ENCODE data around the gene FAAH. TPM values are rescaled to one million over a fixed set of nuclear protein-coding genes. Genes with fewer than 3 reads are reported as not detected.
"Not testable (repeated sequence)": the region's sequence is repeated elsewhere in the genome, so short reads cannot be mapped to it uniquely, and the experiment has no call there.

Gene FAAH
- total RNA-seq, 5 donors from 2014 or later (not counting 1 experiment from before 2014, with no cell fraction given), result 5.9 to 10.4 (median 9.5) TPM

DNA sequence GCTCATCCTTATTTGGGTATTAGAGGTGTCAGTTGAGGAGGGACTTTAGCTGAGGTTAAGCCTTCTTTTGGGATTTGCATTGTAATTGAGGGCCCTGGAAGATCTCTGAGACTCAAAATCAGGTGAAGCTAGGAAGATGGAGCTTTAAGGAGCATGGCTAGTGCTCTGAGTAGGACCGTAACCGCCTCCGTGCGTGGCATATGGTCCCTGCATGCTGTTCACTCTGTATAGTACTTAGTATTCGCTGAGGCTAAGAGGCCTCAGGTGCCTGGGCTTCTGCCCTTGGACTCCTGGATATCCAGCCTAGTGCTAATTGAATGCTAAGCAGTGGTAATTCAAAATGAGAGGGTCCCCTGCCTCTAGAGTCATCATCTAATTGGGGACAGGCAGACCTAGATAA is 31.0 kb upstream of the FAAH start:
- 97% methylated on average over 5 of the region's 5 CpGs for WGBS (ENCODE audit: insufficient coverage)
- no peaks in the 10 kb centered on the region for H3K9me3 ChIP-seq
- ATAC-seq (replicated peaks in 1 of 4) (no peak), DNase-seq (no peak)
- Mint-ChIP-seq H3K9me3 (no peaks in the 10 kb centered on the region), H3K27ac (no peak overlapping the region), H3K4me3 (no peak overlapping the region), H3K36me3 (peaks cover 44% of the 10 kb centered on the region), H3K27me3 (no peaks in the 10 kb centered on the region), H3K4me1 (no peaks in the 10 kb centered on the region)
- CTCF ChIA-PET, result no interaction called here
- POLR2A ChIA-PET, result no interaction called here
- no peaks in the 10 kb centered on the region for H3K27me3 ChIP-seq (replicated peaks in 1 of 2; ENCODE audit: control insufficient read depth in 2 of 2, extremely low read depth in 1 of 2, insufficient read depth in 2 of 2, low read length in 1 of 2)
- peaks cover 6 to 64% of the 10 kb centered on the region in 2 donors for H3K36me3 ChIP-seq (ENCODE audit: control insufficient read depth in 2 of 2, extremely low read depth in 1 of 2, insufficient read depth in 1 of 2, low read length in 1 of 2)
- no peaks in the 10 kb centered on the region for H3K4me1 ChIP-seq (ENCODE audit: control insufficient read depth in 1 of 2, extremely low read depth in 1 of 2, insufficient read depth in 2 of 2, low read length in 2 of 2)
- no peak overlapping the region for H3K27ac ChIP-seq (ENCODE audit: low read length)
- no peak overlapping the region for H3K4me3 ChIP-seq (ENCODE audit: control insufficient read depth in 1 of 2, extremely low read depth in 1 of 2, low read length in 1 of 2)

DNA sequence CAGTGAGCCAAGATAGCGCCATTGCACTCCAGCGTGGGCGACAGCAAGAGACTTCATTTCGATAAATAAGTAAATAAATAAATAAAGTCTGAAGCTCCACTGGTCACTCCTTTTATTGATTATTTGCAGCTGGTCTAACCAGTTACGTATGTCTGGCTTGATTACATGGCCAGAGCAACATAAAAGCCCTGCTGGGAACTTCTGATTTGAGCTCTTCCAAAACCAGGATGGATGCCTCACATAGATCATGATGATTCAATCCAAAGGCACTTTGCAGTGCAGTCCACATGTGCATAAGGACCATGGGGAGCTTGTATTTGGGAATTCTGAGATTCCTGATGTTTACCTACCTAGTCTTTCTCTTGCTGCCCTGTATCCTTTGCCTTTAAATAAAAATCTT is 29.5 kb upstream of the FAAH start:
- Mint-ChIP-seq H3K9me3 (no peaks in the 10 kb centered on the region), H3K4me3 (no peak overlapping the region), H3K36me3 (peaks cover 47% of the 10 kb centered on the region), H3K27ac (no peak overlapping the region), H3K27me3 (no peaks in the 10 kb centered on the region), H3K4me1 (no peaks in the 10 kb centered on the region)
- POLR2A ChIA-PET, result no interaction called here
- Histone ChIP-seq H3K4me3 (ENCODE audit: control insufficient read depth in 1 of 2, extremely low read depth in 1 of 2, low read length in 1 of 2) (no peak overlapping the region), H3K27me3 (replicated peaks in 1 of 2; ENCODE audit: control insufficient read depth in 2 of 2, extremely low read depth in 1 of 2, insufficient read depth in 2 of 2, low read length in 1 of 2) (no peaks in the 10 kb centered on the region), H3K9me3 (no peaks in the 10 kb centered on the region), H3K4me1 (ENCODE audit: control insufficient read depth in 1 of 2, extremely low read depth in 1 of 2, insufficient read depth in 2 of 2, low read length in 2 of 2) (no peaks in the 10 kb centered on the region), H3K36me3 (ENCODE audit: control insufficient read depth in 2 of 2, extremely low read depth in 1 of 2, insufficient read depth in 1 of 2, low read length in 1 of 2) (peaks cover 6 to 67% of the 10 kb centered on the region in 2 donors), H3K27ac (ENCODE audit: low read length) (no peak overlapping the region)
- WGBS (ENCODE audit: insufficient coverage), result 50% methylated on average over 1 of the region's 5 CpGs
- ATAC-seq (replicated peaks in 1 of 4), result no peak
- CTCF ChIA-PET, result interaction anchor here in 1 of 2 donors (0.6 kb wide), 1 partner anchor 10 kb away, joined by 4 read pairs; no protein-coding TSS in a partner anchor
- no peak for DNase-seq

DNA sequence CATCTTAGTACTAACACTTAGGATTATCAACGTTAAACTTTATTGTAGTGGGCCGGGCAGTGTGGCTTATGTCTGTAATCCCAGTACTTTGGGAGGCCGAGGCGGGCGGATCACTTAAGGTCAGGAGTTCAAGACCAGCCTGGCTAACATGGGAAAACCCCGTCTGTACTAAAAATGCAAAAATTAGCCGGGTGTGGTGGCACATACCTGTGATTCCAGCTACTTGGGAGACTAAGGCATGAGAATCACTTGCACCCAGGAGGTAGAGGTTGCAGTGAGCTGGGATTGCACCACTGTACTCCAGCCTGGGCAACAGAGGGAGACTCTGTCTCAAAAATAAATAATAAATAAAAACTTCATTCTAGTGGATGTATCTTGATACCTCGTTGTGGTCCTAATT is 28.3 kb upstream of the FAAH start:
- H3K27ac Mint-ChIP-seq; H3K27ac ChIP-seq (ENCODE audit: low read length); H3K27me3 ChIP-seq (replicated peaks in 1 of 2; ENCODE audit: control insufficient read depth in 2 of 2, extremely low read depth in 1 of 2, insufficient read depth in 2 of 2, low read length in 1 of 2); DNase-seq; H3K9me3 ChIP-seq; H3K4me3 Mint-ChIP-seq; H3K9me3 Mint-ChIP-seq; H3K4me1 Mint-ChIP-seq; ATAC-seq (replicated peaks in 1 of 4); CTCF ChIA-PET; POLR2A ChIA-PET; H3K4me1 ChIP-seq (ENCODE audit: control insufficient read depth in 1 of 2, extremely low read depth in 1 of 2, insufficient read depth in 2 of 2, low read length in 2 of 2); H3K27me3 Mint-ChIP-seq; H3K4me3 ChIP-seq (ENCODE audit: control insufficient read depth in 1 of 2, extremely low read depth in 1 of 2, low read length in 1 of 2): not testable (repeated sequence)
- H3K36me3 Mint-ChIP-seq, result peaks cover 41% of the 10 kb centered on the region
- peaks cover 6 to 62% of the 10 kb centered on the region in 2 donors for H3K36me3 ChIP-seq (ENCODE audit: control insufficient read depth in 2 of 2, extremely low read depth in 1 of 2, insufficient read depth in 1 of 2, low read length in 1 of 2)
- WGBS (ENCODE audit: insufficient coverage), result 95% methylated on average over 7 of the region's 8 CpGs

DNA sequence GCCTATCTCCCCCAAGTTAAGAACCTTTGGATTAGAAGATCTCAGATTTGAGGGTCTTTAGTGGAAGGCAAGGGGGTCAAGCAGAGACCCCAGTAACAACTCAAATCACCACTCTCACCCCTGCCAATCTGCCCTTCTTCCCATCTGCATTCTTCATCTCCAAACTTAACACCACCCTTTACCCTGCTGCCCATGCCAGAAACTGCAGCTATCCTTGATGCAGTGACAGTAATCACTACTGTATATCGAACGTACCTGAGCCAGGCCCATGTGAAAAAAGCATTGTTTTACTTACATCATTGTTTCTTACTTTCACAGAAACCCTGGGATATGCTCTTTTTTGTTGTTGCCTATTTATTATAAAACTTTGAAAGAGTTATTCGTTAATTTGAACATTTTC is 27.0 kb upstream of the FAAH start:
- Histone ChIP-seq H3K4me3 (ENCODE audit: control insufficient read depth in 1 of 2, extremely low read depth in 1 of 2, low read length in 1 of 2) (no peak overlapping the region), H3K36me3 (ENCODE audit: control insufficient read depth in 2 of 2, extremely low read depth in 1 of 2, insufficient read depth in 1 of 2, low read length in 1 of 2) (peaks cover 2 to 49% of the 10 kb centered on the region in 2 donors), H3K4me1 (ENCODE audit: control insufficient read depth in 1 of 2, extremely low read depth in 1 of 2, insufficient read depth in 2 of 2, low read length in 2 of 2) (no peaks in the 10 kb centered on the region), H3K27ac (ENCODE audit: low read length) (no peak overlapping the region), H3K27me3 (replicated peaks in 1 of 2; ENCODE audit: control insufficient read depth in 2 of 2, extremely low read depth in 1 of 2, insufficient read depth in 2 of 2, low read length in 1 of 2) (no peaks in the 10 kb centered on the region), H3K9me3 (no peaks in the 10 kb centered on the region)
- Mint-ChIP-seq H3K4me3 (no peak overlapping the region), H3K4me1 (no peaks in the 10 kb centered on the region), H3K9me3 (no peaks in the 10 kb centered on the region), H3K27ac (no peak overlapping the region), H3K27me3 (no peaks in the 10 kb centered on the region), H3K36me3 (peaks cover 33% of the 10 kb centered on the region)
- DNase-seq (no peak), ATAC-seq (replicated peaks in 1 of 4) (no peak)
- ChIA-PET POLR2A (interaction anchor here in 1 of 2 donors (0.6 kb wide), 1 partner anchor 115 kb away, joined by 7 read pairs; no protein-coding TSS in a partner anchor), CTCF (no interaction called here)
- WGBS (ENCODE audit: insufficient coverage), result 100% methylated on average over 1 of the region's 3 CpGs

DNA sequence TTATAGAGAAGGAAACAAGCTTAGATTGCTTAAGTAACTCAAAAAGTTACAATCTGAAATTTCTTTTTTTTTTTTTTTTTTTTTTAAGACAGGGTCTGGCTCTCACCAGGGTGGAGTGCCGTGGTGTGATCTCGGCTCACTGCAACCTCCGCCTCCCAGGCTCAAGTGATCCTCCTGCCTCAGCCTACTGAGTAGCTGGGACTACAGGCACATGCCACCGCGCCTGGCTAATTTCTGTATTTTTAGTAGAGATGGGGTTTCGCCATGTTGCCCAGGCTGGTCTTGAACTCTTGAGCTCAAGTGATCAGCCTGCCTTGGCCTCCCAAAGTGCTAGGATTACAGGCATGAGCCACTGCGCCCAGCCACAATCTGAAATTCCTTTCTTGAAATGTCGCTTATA is 26.4 kb upstream of the FAAH start:
- H3K36me3 Mint-ChIP-seq, result peaks cover 34% of the 10 kb centered on the region
- H3K9me3 Mint-ChIP-seq; H3K9me3 ChIP-seq; H3K27ac Mint-ChIP-seq; H3K27me3 Mint-ChIP-seq; DNase-seq; H3K4me3 Mint-ChIP-seq; H3K4me3 ChIP-seq (ENCODE audit: control insufficient read depth in 1 of 2, extremely low read depth in 1 of 2, low read length in 1 of 2); H3K27ac ChIP-seq (ENCODE audit: low read length); H3K4me1 ChIP-seq (ENCODE audit: control insufficient read depth in 1 of 2, extremely low read depth in 1 of 2, insufficient read depth in 2 of 2, low read length in 2 of 2); H3K27me3 ChIP-seq (replicated peaks in 1 of 2; ENCODE audit: control insufficient read depth in 2 of 2, extremely low read depth in 1 of 2, insufficient read depth in 2 of 2, low read length in 1 of 2); ATAC-seq (replicated peaks in 1 of 4); CTCF ChIA-PET; H3K4me1 Mint-ChIP-seq: not testable (repeated sequence)
- WGBS (ENCODE audit: insufficient coverage), result 100% methylated on average over 3 of the region's 8 CpGs
- peaks cover 0 to 43% of the 10 kb centered on the region in 2 donors for H3K36me3 ChIP-seq (ENCODE audit: control insufficient read depth in 2 of 2, extremely low read depth in 1 of 2, insufficient read depth in 1 of 2, low read length in 1 of 2)
- POLR2A ChIA-PET, result interaction anchor here (0.6 kb wide), 2 partner anchors 115 to 421 kb away, joined by 7 to 11 read pairs; no protein-coding TSS in a partner anchor

DNA sequence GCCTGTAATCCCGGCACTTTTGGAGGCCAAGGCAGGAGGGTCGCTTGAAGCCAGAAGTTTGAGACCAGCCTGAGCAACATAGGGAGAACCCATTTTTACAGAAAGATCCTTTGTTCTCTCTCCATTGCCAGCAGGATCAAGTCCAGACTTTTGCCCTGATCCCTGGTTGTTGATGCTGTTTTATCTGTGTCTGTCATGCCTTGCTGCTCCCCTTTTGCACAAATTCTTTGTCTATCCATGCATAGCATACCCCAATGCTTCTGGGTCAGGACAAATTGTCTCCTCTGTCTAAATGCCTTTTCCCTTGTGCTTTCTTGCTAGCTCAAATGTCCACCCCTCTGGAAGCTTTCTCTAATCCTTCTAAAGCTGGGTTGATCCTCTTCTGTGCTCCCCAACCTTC is 25.3 kb upstream of the FAAH start:
- Mint-ChIP-seq H3K4me3 (no peak overlapping the region), H3K27ac (no peak overlapping the region), H3K4me1 (no peaks in the 10 kb centered on the region), H3K27me3 (no peaks in the 10 kb centered on the region), H3K36me3 (peaks cover 33% of the 10 kb centered on the region), H3K9me3 (no peaks in the 10 kb centered on the region)
- CTCF ChIA-PET, result no interaction called here
- Histone ChIP-seq H3K9me3 (no peaks in the 10 kb centered on the region), H3K36me3 (ENCODE audit: control insufficient read depth in 2 of 2, extremely low read depth in 1 of 2, insufficient read depth in 1 of 2, low read length in 1 of 2) (peaks cover 0 to 34% of the 10 kb centered on the region in 2 donors), H3K4me3 (ENCODE audit: control insufficient read depth in 1 of 2, extremely low read depth in 1 of 2, low read length in 1 of 2) (no peak overlapping the region), H3K4me1 (ENCODE audit: control insufficient read depth in 1 of 2, extremely low read depth in 1 of 2, insufficient read depth in 2 of 2, low read length in 2 of 2) (no peaks in the 10 kb centered on the region), H3K27me3 (replicated peaks in 1 of 2; ENCODE audit: control insufficient read depth in 2 of 2, extremely low read depth in 1 of 2, insufficient read depth in 2 of 2, low read length in 1 of 2) (no peaks in the 10 kb centered on the region), H3K27ac (ENCODE audit: low read length) (no peak overlapping the region)
- DNase-seq (no peak), ATAC-seq (replicated peaks in 1 of 4) (no peak)
- POLR2A ChIA-PET, result no interaction called here
- 90% methylated on average over 2 of the region's 2 CpGs for WGBS (ENCODE audit: insufficient coverage)
